Measurements from ENCODE around the gene CCNA2. TPM values are rescaled to one million over a fixed set of nuclear protein-coding genes. Genes with fewer than 3 reads are reported as not detected.

The CCNA2 gene
- 61.0 and 61.5 TPM in 2 replicates for total RNA-seq

- intact Hi-C loops (cut with micrococcal nuclease), result loop anchor here (1.0 to 10.0 kb wide), 13 partner anchors 8 to 1573 kb away; partner anchors contain the start of genes BBS12, BBS7, BLTP1 and IL2
Observed at GRCh38 chr4:121823505-121824170, at the start of gene CCNA2. CCNA2 (minus strand) TSS chr4:121823883; CDS start chr4:121823628, 255 bp downstream.

GRCh38 chr4:121869841-121870822 is 46.4 kb upstream of the CCNA2 start, which contains the start of gene BBS7:
BBS7 (minus strand) TSS chr4:121870474; CDS start chr4:121870313, 161 bp downstream.
- intact Hi-C loops (cut with micrococcal nuclease), result loop anchor here (1.0 to 10.0 kb wide), 11 partner anchors 8 to 1053 kb away; partner anchors contain the start of genes BBS12, BLTP1, EXOSC9 and FGF2

- intact Hi-C loops (cut with micrococcal nuclease), result loop anchor here (10.0 kb wide), 1 partner anchor 609 kb away; no protein-coding TSS in a partner anchor
Observed at GRCh38 chr4:121863799-121864198, 40.1 kb upstream of the CCNA2 start.

- intact Hi-C loops (cut with micrococcal nuclease), result loop anchor here (10.0 kb wide), 1 partner anchor 607 kb away; no protein-coding TSS in a partner anchor
Observed at GRCh38 chr4:121861426-121861825, 37.7 kb upstream of the CCNA2 start.

GRCh38 chr4:121860121-121860520 is 36.4 kb upstream of the CCNA2 start:
- intact Hi-C loops (cut with micrococcal nuclease), result loop anchor here (10.0 kb wide), 1 partner anchor 605 kb away; no protein-coding TSS in a partner anchor

- intact Hi-C loops (cut with micrococcal nuclease), result no loop called here
Observed at GRCh38 chr4:121851354-121851753, 27.7 kb upstream of the CCNA2 start.

- intact Hi-C loops (cut with micrococcal nuclease), result no loop called here
Observed at GRCh38 chr4:121846662-121847061, 23.0 kb upstream of the CCNA2 start.

GRCh38 chr4:121842862-121843261 is 19.2 kb upstream of the CCNA2 start:
- intact Hi-C loops (cut with micrococcal nuclease), result no loop called here

GRCh38 chr4:121838136-121838535 is 14.5 kb upstream of the CCNA2 start:
- intact Hi-C loops (cut with micrococcal nuclease), result no loop called here

GRCh38 chr4:121829511-121829910 is 5.8 kb upstream of the CCNA2 start:
- intact Hi-C loops (cut with micrococcal nuclease), result loop anchor here (10.0 kb wide), 3 partner anchors 345 to 635 kb away; partner anchors contain the start of gene IL2

GRCh38 chr4:121827853-121828252 is 4.2 kb upstream of the CCNA2 start:
- intact Hi-C loops (cut with micrococcal nuclease), result loop anchor here (10.0 kb wide), 3 partner anchors 343 to 633 kb away; partner anchors contain the start of gene IL2

- intact Hi-C loops (cut with micrococcal nuclease), result loop anchor here (1.0 to 10.0 kb wide), 10 partner anchors 45 to 907 kb away; partner anchors contain the start of genes BBS12, BBS7, BLTP1 and IL2
Observed at GRCh38 chr4:121824950-121825349, 1.3 kb upstream of the CCNA2 start.

GRCh38 chr4:121824171-121824527 is 466 bp upstream of the CCNA2 start:
- intact Hi-C loops (cut with micrococcal nuclease), result loop anchor here (1.0 to 10.0 kb wide), 10 partner anchors 46 to 908 kb away; partner anchors contain the start of genes BBS12, BBS7, BLTP1 and IL2

- intact Hi-C loops (cut with micrococcal nuclease), result loop anchor here (1.0 to 10.0 kb wide), 11 partner anchors 8 to 1573 kb away; partner anchors contain the start of genes BBS12, EXOSC9, IL2 and SPRY1
Observed at GRCh38 chr4:121822796-121823504, 733 bp downstream of the CCNA2 start.

- intact Hi-C loops (cut with micrococcal nuclease), result loop anchor here (1.0 to 10.0 kb wide), 8 partner anchors 21 to 910 kb away; partner anchors contain the start of genes BBS12, EXOSC9 and IL2
Observed at GRCh38 chr4:121822047-121822446, 1.6 kb downstream of the CCNA2 start.

- intact Hi-C loops (cut with micrococcal nuclease), result no loop called here
Observed at GRCh38 chr4:121819216-121819965, 4.3 kb downstream of the CCNA2 start.

- intact Hi-C loops (cut with micrococcal nuclease), result no loop called here
Observed at GRCh38 chr4:121818215-121818614, 5.5 kb downstream of the CCNA2 start.

- intact Hi-C loops (cut with micrococcal nuclease), result no loop called here
Observed at GRCh38 chr4:121817701-121818100, 6.0 kb downstream of the CCNA2 start.

- intact Hi-C loops (cut with micrococcal nuclease), result no loop called here
Observed at GRCh38 chr4:121817006-121817405, 6.7 kb downstream of the CCNA2 start.

- intact Hi-C loops (cut with micrococcal nuclease), result loop anchor here (1.0 kb wide), 1 partner anchor 9 kb away; the partner anchor contains the start of gene CCNA2
Observed at GRCh38 chr4:121814756-121815155, 8.9 kb downstream of the CCNA2 start.

Data from T-helper 1 cell treated with Interleukin-12 subunit alpha and Interleukin-12 subunit beta and Interleukin-4 antibody, amounts not matched to agents 30 ng/mL and 1 ng/mL, for 36 hours (primary cell).